ENCODE measurements around the gene AOPEP.
A peak's percentile ranks its signal among the peaks of the same experiment; 100 is the strongest.

- TF ChIP-seq, protein P1, sequence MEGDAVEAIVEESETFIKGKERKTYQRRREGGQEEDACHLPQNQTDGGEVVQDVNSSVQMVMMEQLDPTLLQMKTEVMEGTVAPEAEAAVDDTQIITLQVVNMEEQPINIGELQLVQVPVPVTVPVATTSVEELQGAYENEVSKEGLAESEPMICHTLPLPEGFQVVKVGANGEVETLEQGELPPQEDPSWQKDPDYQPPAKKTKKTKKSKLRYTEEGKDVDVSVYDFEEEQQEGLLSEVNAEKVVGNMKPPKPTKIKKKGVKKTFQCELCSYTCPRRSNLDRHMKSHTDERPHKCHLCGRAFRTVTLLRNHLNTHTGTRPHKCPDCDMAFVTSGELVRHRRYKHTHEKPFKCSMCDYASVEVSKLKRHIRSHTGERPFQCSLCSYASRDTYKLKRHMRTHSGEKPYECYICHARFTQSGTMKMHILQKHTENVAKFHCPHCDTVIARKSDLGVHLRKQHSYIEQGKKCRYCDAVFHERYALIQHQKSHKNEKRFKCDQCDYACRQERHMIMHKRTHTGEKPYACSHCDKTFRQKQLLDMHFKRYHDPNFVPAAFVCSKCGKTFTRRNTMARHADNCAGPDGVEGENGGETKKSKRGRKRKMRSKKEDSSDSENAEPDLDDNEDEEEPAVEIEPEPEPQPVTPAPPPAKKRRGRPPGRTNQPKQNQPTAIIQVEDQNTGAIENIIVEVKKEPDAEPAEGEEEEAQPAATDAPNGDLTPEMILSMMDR (IDR thresholded peaks at IDR 0.05), result no peak
- TF ChIP-seq POLR2A (IDR thresholded peaks at IDR 0.05), result no peak
- peak in 2 of 3 donors; percentile 1 to 44 for TF ChIP-seq POLR2AphosphoS5 (IDR thresholded peaks at IDR 0.05)
Observed at GRCh38 chr9:95065224-95065623, 338.7 kb downstream of the AOPEP start.
